Medulla oblongata (tissue), 1 donor: ENCODE results near the gene MRPL54.
"Not testable (repeated sequence)": the region's sequence is repeated elsewhere in the genome, so short reads cannot be mapped to it uniquely, and the experiment has no call there.

ENCODE experiments used
- DNase-seq: peaks from one replicate; pipeline ENCODE4 v3.0.0-alpha.2; 2015; ENCODE audit errors: extremely low spot score

The MRPL54 gene

GRCh38 chr19:3809881-3810707 is 47.6 kb downstream of the MRPL54 start:
- DNase-seq: no peak

DNA sequence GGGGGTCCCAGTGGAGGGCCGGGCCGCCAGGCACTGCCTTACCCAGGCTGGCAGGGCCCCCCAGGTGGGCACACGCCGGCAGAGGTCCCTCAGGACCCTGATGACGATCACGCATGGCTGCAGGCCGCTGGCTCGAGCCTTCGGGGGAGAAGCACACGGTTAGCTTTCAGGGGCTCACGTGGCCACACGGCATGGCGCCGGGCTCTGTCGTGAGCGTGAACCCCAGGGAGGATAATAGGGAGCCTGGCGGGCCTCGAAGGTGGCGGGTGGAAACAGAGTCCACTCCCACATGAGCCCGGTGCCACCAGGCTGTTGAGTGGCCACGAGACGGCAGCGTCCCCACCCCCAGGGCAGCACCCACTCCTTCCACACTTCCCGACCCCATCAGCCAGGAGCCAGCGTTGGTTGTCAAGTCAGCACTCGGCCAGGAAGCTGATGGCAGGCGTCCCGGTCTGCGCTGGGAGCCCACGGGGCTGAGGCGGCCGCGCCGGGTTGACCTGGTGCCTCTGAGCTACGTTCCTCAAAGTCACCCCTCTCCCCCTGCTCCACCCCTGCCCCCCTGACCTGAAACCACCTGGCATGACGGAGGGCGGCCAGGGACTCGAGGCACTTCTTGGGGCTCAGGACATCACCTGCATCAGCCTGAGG is 48.4 kb downstream of the MRPL54 start:
- no peak for DNase-seq

- no peak for DNase-seq
Measured at GRCh38 chr19:3813473-3814392, 51.3 kb downstream of the MRPL54 start.

- DNase-seq: no peak
Measured at GRCh38 chr19:3814648-3815047, 52.2 kb downstream of the MRPL54 start.

- not testable (repeated sequence) for DNase-seq
Measured at GRCh38 chr19:3816148-3816547, 53.7 kb downstream of the MRPL54 start.

- DNase-seq: no peak
Measured at GRCh38 chr19:3816566-3817218, 54.2 kb downstream of the MRPL54 start.
